GM12878 (cell line): ENCODE measurements around the gene DMRT1. TPM values are rescaled to one million over a fixed set of nuclear protein-coding genes. Genes with fewer than 3 reads are reported as not detected.
A peak's percentile ranks its signal among the peaks of the same experiment; 100 is the strongest.

Experiments
- ATAC-seq: fragments of 200-7000 bp; cut with Tn5 transposase; 3 replicates; pipeline ENCODE4 v1.9.1; 2020; ENCODE audit warnings: mild to moderate bottlenecking, moderate library complexity
- BruUV-seq: library from RNA; stranded (reverse); fragments of 400-500 nt; replicated peaks from 2 replicates; lab custom pipeline; 2021; lab: Mats Ljungman, UMichigan
- CTCF ChIA-PET: fragments of 300-600 bp; sonication (Branson Sonifier 250); formaldehyde crosslinking; extraction: SDS; loops from one replicate; lab custom pipeline; 2021; ENCODE audit warnings: inconsistent platforms; lab: Yijun Ruan, JAX
- POLR2A ChIA-PET: fragments of 350-600 bp; formaldehyde crosslinking; extraction: SDS; loops from one replicate; lab custom pipeline; 2021; ENCODE audit warnings: inconsistent platforms; lab: Charles Lee
- RAD21 ChIA-PET: fragments of 300-600 bp; sonication (Branson Sonifier 250); formaldehyde crosslinking; loops from one replicate; lab custom pipeline; 2023; ENCODE audit warnings: antibody characterized with exemption; ENCODE audit not compliant: unreplicated experiment; lab: Charles Lee
- SMC1A ChIA-PET: fragments of 300-600 bp; sonication (Branson Sonifier 250); formaldehyde crosslinking; loops from one replicate; lab custom pipeline; 2023; ENCODE audit not compliant: unreplicated experiment, uncharacterized antibody; lab: Charles Lee
- DNase-seq: peaks from one replicate; pipeline ENCODE4 v3.0.0-alpha.2; 2011; ENCODE audit warnings: low read depth, low spot score
- FAIRE-seq: peaks from 3 replicates; lab custom pipeline; 2011; peaks lifted over from hg19 to GRCh38; lab: Jason Lieb, UNC
- H2AFZ ChIP-seq: 2 replicates; pipeline ENCODE4 v1.6.0; 2011; ENCODE audit warnings: low read depth, low read length, control low read depth; ENCODE audit not compliant: control insufficient read depth
- H3K27ac ChIP-seq: 2 replicates; pipeline ENCODE4 v1.5.1; 2011; ENCODE audit warnings: control low read depth; ENCODE audit not compliant: control insufficient read depth, insufficient read depth
- H3K27me3 ChIP-seq, 2 experiments: replicated peaks in 1 of 2; 2 replicates each; pipeline versions ENCODE4 v1.6.0 to v1.6.1; 2011; ENCODE audit warnings: low read length in 1 of 2; ENCODE audit not compliant: control insufficient read depth in 2 of 2, insufficient read depth in 2 of 2
- H3K36me3 ChIP-seq, 2 experiments: 2 replicates each; pipeline ENCODE4 v1.5.1; 2011; ENCODE audit warnings: low read length in 1 of 2; ENCODE audit not compliant: control insufficient read depth in 2 of 2, insufficient read depth in 2 of 2
- H3K4me1 ChIP-seq: 2 replicates; pipeline ENCODE4 v1.6.1; 2011; ENCODE audit warnings: mild to moderate bottlenecking, low read length, moderate library complexity, mixed read lengths; ENCODE audit not compliant: control insufficient read depth, insufficient read depth
- H3K4me2 ChIP-seq: 2 replicates; pipeline ENCODE4 v1.6.0; 2011; ENCODE audit warnings: control low read depth; ENCODE audit not compliant: control insufficient read depth, insufficient read depth
- H3K4me3 ChIP-seq: fragments of 200-600 bp; sonication (generic); 2 replicates; pipeline ENCODE4 v1.5.1; 2016
- H3K79me2 ChIP-seq: 2 replicates; pipeline ENCODE4 v1.6.0; 2011; ENCODE audit warnings: low read length; ENCODE audit not compliant: control insufficient read depth, insufficient read depth
- H3K9ac ChIP-seq: 2 replicates; pipeline ENCODE4 v1.8.0; 2011; ENCODE audit warnings: low read length, control low read depth, mixed read lengths; ENCODE audit not compliant: control insufficient read depth, insufficient read depth
- H3K9me3 ChIP-seq: replicated peaks from 3 replicates; pipeline ENCODE4 v1.5.1; 2011; ENCODE audit warnings: mild to moderate bottlenecking, low read length; ENCODE audit not compliant: control insufficient read depth, insufficient read depth
- H4K20me1 ChIP-seq: 2 replicates; pipeline ENCODE4 v1.6.0; 2011; ENCODE audit not compliant: control insufficient read depth, insufficient read depth
- CBFB ChIP-seq: IDR thresholded peaks from 2 replicates; pipeline ENCODE4 v1.6.1; 2016; ENCODE audit warnings: antibody characterized with exemption, low read depth
- CTCF ChIP-seq, 3 experiments: IDR thresholded peaks in 2 of 3; conservative IDR thresholded peaks in 1 of 3; 2 replicates each; pipeline ENCODE4 v1.5.1; 2011; ENCODE audit warnings: low read depth in 3 of 3, low read length in 3 of 3, mild to moderate bottlenecking in 3 of 3, control low read depth in 2 of 3, moderate library complexity in 2 of 3, inconsistent platforms in 1 of 3, mixed read lengths in 1 of 3; ENCODE audit not compliant: control insufficient read depth in 2 of 3, insufficient read depth in 1 of 3; ENCODE audit errors: extremely low read depth in 1 of 3
- HSF1 ChIP-seq: fragments of 150-350 bp; IDR thresholded peaks from 2 replicates; pipeline ENCODE4 v1.6.1; 2014; ENCODE audit warnings: mild to moderate bottlenecking, low read depth, low read length
- IKZF1 ChIP-seq: fragments of 450-650 bp; conservative IDR thresholded peaks from 2 replicates; pipeline ENCODE4 v1.6.1; 2017; ENCODE audit warnings: antibody characterized with exemption, mild to moderate bottlenecking
- RB1 ChIP-seq: fragments of 450-650 bp; formaldehyde crosslinking; IDR thresholded peaks from 2 replicates; pipeline ENCODE4 v1.6.1; 2017; ENCODE audit warnings: mild to moderate bottlenecking, borderline replicate concordance
- STAT1 ChIP-seq: fragments of 450-650 bp; conservative IDR thresholded peaks from 2 replicates; pipeline ENCODE4 v1.6.1; 2014; ENCODE audit warnings: antibody characterized with exemption, mild to moderate bottlenecking
- TCF12 ChIP-seq: IDR thresholded peaks from 2 replicates; pipeline ENCODE4 v1.6.1; 2011; ENCODE audit warnings: low read depth, mild to moderate bottlenecking, low read length
- WGBS: methylation state at CpG from one replicate; pipeline ENCODE4 v1.1.6; 2016; ENCODE audit warnings: low lambda C conversion rate; ENCODE audit not compliant: insufficient replicate concordance, insufficient coverage; ENCODE audit errors: missing lambda C conversion rate; 5-methylcytosine and 5-hydroxymethylcytosine counted together
- in situ Hi-C: fragments of 300-500 bp; cut with MboI; formaldehyde crosslinking; loops from 9 replicates; pipeline ENCODE4 v1.14.3; 2018; ENCODE audit warnings: mixed read lengths
- intact Hi-C: fragments of 100-400 bp; cut with micrococcal nuclease; formaldehyde crosslinking; loops from one replicate; pipeline ENCODE4 v1.14.2; 2022; ENCODE audit not compliant: unreplicated experiment
- polyA plus RNA-seq, 11 experiments: library from polyadenylated mRNA; depleted of rRNA in 4 of 11; unstranded in 6 of 11; stranded (reverse) in 5 of 11; fragments of >200 nt; fragmentation: Nextera tagmentation in 4 of 11; fragmentation: Illumina TruSeq in 1 of 11; extraction: Ambion mirVana in 4 of 11; extraction: Trizol in 1 of 11; gene quantifications; 1 replicate in 1 of 11; 2 replicates in 10 of 11; pipeline versions ENCODE4 v1.2.1 to v1.2.3, GENCODE V29; 2011 to 2016; ENCODE audit warnings: inconsistent platforms in 2 of 11, missing spikeins in 2 of 11, low read depth in 1 of 11
- total RNA-seq, 4 experiments: library from RNA; depleted of rRNA in 3 of 4; stranded (reverse); fragments of >200 nt in 3 of 4; fragmentation: Illumina TruSeq in 1 of 4; extraction: Trizol in 1 of 4; gene quantifications; 2 replicates each; pipeline versions ENCODE4 v1.2.1 to v1.2.3, GENCODE V29; 2013 to 2021
- TF ChIP-seq, protein P1 (sequence below): fragments of 450-650 bp; IDR thresholded peaks from 2 replicates; pipeline ENCODE4 v1.6.1; 2017; ENCODE audit warnings: mild to moderate bottlenecking

DMRT1 gene
- total and polyA plus RNA-seq, 10 of the 15 experiments (the other 5 are each of a cell fraction or from before 2014, with no cell fraction given) = 0.06 to 1.9 (median 0.24) TPM

DNA sequence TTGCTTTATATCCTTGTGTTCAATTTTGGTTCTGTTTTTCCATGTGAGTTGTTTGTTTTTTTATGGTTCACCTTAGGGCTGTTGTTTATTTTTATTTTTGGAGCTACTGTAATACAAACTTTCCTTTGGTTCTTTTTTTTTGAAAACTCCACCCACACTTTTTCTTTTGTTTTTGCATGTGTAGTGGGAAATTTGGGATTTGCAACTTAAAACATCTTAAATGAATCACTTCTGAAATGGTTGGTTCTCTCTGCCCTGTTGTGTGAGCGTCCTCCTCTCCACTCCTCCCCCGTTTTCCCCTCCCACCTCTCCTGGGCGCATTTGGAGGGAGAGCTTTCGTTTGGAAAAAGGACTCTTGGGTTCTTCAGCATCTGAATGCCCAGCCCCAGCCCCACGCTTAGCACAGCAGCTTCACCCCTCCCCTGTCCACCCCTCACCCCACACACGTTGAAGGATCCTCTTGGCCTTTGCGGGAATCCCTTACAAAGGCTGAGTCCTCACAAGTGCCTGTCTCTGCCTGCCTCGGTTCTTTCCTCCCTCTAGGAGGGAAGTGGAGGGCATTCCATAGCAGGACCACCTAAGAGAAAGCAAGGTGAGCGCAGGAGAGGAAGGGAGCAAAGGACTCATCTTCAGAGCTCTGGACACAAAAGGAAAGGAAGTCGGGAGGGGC is 67.2 kb downstream of the DMRT1 start (continued):
- TF ChIP-seq, protein P1, sequence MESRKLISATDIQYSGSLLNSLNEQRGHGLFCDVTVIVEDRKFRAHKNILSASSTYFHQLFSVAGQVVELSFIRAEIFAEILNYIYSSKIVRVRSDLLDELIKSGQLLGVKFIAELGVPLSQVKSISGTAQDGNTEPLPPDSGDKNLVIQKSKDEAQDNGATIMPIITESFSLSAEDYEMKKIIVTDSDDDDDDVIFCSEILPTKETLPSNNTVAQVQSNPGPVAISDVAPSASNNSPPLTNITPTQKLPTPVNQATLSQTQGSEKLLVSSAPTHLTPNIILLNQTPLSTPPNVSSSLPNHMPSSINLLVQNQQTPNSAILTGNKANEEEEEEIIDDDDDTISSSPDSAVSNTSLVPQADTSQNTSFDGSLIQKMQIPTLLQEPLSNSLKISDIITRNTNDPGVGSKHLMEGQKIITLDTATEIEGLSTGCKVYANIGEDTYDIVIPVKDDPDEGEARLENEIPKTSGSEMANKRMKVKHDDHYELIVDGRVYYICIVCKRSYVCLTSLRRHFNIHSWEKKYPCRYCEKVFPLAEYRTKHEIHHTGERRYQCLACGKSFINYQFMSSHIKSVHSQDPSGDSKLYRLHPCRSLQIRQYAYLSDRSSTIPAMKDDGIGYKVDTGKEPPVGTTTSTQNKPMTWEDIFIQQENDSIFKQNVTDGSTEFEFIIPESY = no peak
- TF ChIP-seq STAT1 (no peak), TCF12 (no peak)

DNA sequence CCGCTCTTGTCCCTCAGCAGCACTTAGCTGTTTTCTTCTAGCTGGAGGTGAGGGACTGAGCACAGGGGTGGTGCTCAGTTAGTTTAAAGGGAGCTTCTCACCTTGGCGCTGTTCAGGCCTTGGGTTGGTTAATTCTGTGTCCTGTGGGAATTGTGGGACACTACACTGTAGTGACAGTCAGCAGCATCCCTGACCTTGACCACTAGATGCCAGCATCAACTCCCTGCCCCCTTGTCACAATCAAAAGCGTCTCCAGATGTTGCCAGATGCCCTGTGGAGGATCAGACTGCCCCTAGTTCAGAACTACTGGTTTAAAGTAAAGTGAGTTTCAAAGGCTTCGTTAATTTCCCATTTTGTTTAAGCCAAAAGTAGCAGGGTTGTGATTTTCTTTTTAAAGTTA is 69.5 kb downstream of the DMRT1 start:
- BruUV-seq = no TSS peak
- CTCF ChIA-PET = interaction anchor here (0.6 to 1.5 kb wide), 7 partner anchors 10 to 134 kb away, joined by 3 to 6 read pairs (median 3); no protein-coding TSS in a partner anchor

More for the DNA sequence above, 69.5 kb downstream of the DMRT1 start:
- no peaks in the 10 kb centered on the region for H3K4me1 ChIP-seq
- DNase-seq (no peak), FAIRE-seq (no peak), ATAC-seq (peak; percentile 87)
- H3K4me2 ChIP-seq = no peak overlapping the region
- intact Hi-C loops = no loop called here
- ChIA-PET POLR2A (no interaction called here), RAD21 (interaction anchor here (1.1 kb wide), 1 partner anchor 16 kb away, joined by 4 read pairs; no protein-coding TSS in a partner anchor), SMC1A (interaction anchor here (1.0 to 1.3 kb wide), 3 partner anchors 29 to 93 kb away, joined by 3 to 5 read pairs (median 4); no protein-coding TSS in a partner anchor)
- peaks cover 4 to 6% of the 10 kb centered on the region in 2 experiments for H3K27me3 ChIP-seq
- H3K4me3 ChIP-seq = no peak overlapping the region
- no peak overlapping the region for H2AFZ ChIP-seq
- no peak for TF ChIP-seq CBFB
- no peak for TF ChIP-seq RB1
- TF ChIP-seq IKZF1 = no peak
- TF ChIP-seq CTCF (IDR thresholded peaks at IDR 0.05 in 2 of 3, conservative IDR thresholded peaks at IDR 0.05 in 1 of 3; ENCODE audit: control insufficient read depth in 2 of 3, extremely low read depth in 1 of 3, insufficient read depth in 1 of 3, low read depth in 3 of 3, low read length in 3 of 3) = peak; percentile 8 to 27 (median 22); a peak in 1 of 6 replicates
- no peak for TF ChIP-seq HSF1
- H3K9ac ChIP-seq = no peak overlapping the region
- H3K36me3 ChIP-seq = no peaks in the 10 kb centered on the region
- H3K27ac ChIP-seq = no peak overlapping the region
- no peaks in the 10 kb centered on the region for H3K79me2 ChIP-seq
- 32% methylated on average over 4 of the region's 4 CpGs for WGBS
- H3K9me3 ChIP-seq = no peaks in the 10 kb centered on the region
- in situ Hi-C loops = no loop called here
- H4K20me1 ChIP-seq = no peaks in the 10 kb centered on the region
